Peyer's patch (tissue), 4 donors: ENCODE data around the gene GCNT1.

Source experiments
- POLR2A ChIP-seq, 2 donors: fragments of 450-650 bp; IDR thresholded peaks; one replicate each; pipeline ENCODE4 v1.5.1; 2017; ENCODE audit warnings: antibody characterized with exemption in 2 of 2, mild to moderate bottlenecking in 2 of 2, moderate library complexity in 2 of 2
- TF ChIP-seq, protein P1 (sequence below), 6 experiments: fragments of 450-650 bp in 4 of 6; fragments of 200-600 bp in 2 of 6; sonication (generic) in 1 of 6; IDR thresholded peaks; one replicate each; pipeline ENCODE4 v1.5.1; 2017 to 2019; ENCODE audit warnings: antibody characterized with exemption in 6 of 6, mild to moderate bottlenecking in 3 of 6, moderate library complexity in 1 of 6

DNA sequence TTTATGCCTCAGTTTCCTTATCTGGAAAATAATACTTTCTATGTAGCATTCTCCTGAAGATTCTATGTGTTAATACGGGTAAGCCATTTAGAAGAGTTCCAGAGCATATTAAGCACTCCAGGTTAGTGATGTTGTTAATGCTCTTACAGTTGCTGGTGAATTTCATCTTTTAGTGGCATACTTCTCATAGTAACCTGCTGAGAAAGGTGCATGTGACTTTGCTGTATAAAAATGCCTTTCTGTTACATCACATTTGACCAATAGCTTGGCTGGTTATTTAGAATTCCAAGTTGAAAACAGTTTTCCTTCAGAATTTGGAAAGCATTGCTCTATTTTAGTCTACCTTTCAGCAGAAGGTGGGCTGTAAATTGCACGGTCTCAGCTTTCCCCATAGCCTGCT is 27.2 kb downstream of the GCNT1 start:
- TF ChIP-seq POLR2A (IDR thresholded peaks at IDR 0.05) = no peak
- TF ChIP-seq, protein P1, sequence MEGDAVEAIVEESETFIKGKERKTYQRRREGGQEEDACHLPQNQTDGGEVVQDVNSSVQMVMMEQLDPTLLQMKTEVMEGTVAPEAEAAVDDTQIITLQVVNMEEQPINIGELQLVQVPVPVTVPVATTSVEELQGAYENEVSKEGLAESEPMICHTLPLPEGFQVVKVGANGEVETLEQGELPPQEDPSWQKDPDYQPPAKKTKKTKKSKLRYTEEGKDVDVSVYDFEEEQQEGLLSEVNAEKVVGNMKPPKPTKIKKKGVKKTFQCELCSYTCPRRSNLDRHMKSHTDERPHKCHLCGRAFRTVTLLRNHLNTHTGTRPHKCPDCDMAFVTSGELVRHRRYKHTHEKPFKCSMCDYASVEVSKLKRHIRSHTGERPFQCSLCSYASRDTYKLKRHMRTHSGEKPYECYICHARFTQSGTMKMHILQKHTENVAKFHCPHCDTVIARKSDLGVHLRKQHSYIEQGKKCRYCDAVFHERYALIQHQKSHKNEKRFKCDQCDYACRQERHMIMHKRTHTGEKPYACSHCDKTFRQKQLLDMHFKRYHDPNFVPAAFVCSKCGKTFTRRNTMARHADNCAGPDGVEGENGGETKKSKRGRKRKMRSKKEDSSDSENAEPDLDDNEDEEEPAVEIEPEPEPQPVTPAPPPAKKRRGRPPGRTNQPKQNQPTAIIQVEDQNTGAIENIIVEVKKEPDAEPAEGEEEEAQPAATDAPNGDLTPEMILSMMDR (IDR thresholded peaks at IDR 0.05) = no peak
